CD14-positive monocyte (primary cell): ENCODE results near the gene SRRM3. TPM values are rescaled to one million over a fixed set of nuclear protein-coding genes. Genes with fewer than 3 reads are reported as not detected.

Experiments used
- DNase-seq, 3 donors: peaks; one replicate each; pipeline ENCODE4 v3.0.0-alpha.2; 2011 to 2022
- H2AFZ ChIP-seq: 2 replicates; pipeline ENCODE4 v1.6.0; 2012; ENCODE audit warnings: mild to moderate bottlenecking, low read depth, low read length, inconsistent platforms; ENCODE audit not compliant: insufficient read depth, poor library complexity, severe bottlenecking
- H3K27ac ChIP-seq, 2 donors: 1 replicate in 1 of 2; 2 replicates in 1 of 2; pipeline ENCODE4 v1.5.1; 2012 to 2013; ENCODE audit warnings: low read length in 2 of 2, control low read depth in 1 of 2, inconsistent platforms in 1 of 2, low read depth in 1 of 2, mild to moderate bottlenecking in 1 of 2
- H3K27me3 ChIP-seq, 2 donors: one replicate each; pipeline versions ENCODE4 v1.6.0 to v1.6.1; 2011 to 2013; ENCODE audit warnings: low read length in 2 of 2; ENCODE audit not compliant: control insufficient read depth in 2 of 2, insufficient read depth in 2 of 2
- H3K36me3 ChIP-seq, 2 donors: replicated peaks in 1 of 2; 1 replicate in 1 of 2; 2 replicates in 1 of 2; pipeline versions ENCODE4 v1.5.1 to v1.6.1; 2012 to 2013; ENCODE audit warnings: low read length in 2 of 2, control low read depth in 1 of 2, inconsistent platforms in 1 of 2, mild to moderate bottlenecking in 1 of 2; ENCODE audit not compliant: insufficient read depth in 2 of 2, control insufficient read depth in 1 of 2
- H3K4me1 ChIP-seq, 2 donors: 1 replicate in 1 of 2; 2 replicates in 1 of 2; pipeline versions ENCODE4 v1.5.1 to v1.6.1; 2012 to 2013; ENCODE audit warnings: low read length in 2 of 2, control low read depth in 1 of 2, inconsistent platforms in 1 of 2, mild to moderate bottlenecking in 1 of 2, moderate library complexity in 1 of 2; ENCODE audit not compliant: insufficient read depth in 2 of 2, control insufficient read depth in 1 of 2
- H3K4me2 ChIP-seq: replicated peaks from 2 replicates; pipeline ENCODE3; 2012; ENCODE audit warnings: low read length, moderate library complexity, mild to moderate bottlenecking; ENCODE audit not compliant: poor library complexity, severe bottlenecking; ENCODE audit errors: extremely low read depth
- H3K4me3 ChIP-seq, 3 experiments: fragments of 200-600 bp in 1 of 3; sonication (generic) in 1 of 3; replicated peaks in 1 of 3; 1 replicate in 2 of 3; 2 replicates in 1 of 3; pipeline ENCODE4 v1.5.1; 2011 to 2013; ENCODE audit warnings: low read length in 3 of 3, mild to moderate bottlenecking in 3 of 3, control low read depth in 2 of 3, low read depth in 2 of 3, inconsistent platforms in 1 of 3, moderate library complexity in 1 of 3
- H3K79me2 ChIP-seq: 2 replicates; pipeline ENCODE4 v1.6.0; 2012; ENCODE audit warnings: mild to moderate bottlenecking, control low read depth, inconsistent platforms, low read length, moderate library complexity; ENCODE audit not compliant: insufficient read depth
- H3K9ac ChIP-seq: 2 replicates; pipeline ENCODE4 v1.6.0; 2017; ENCODE audit warnings: low read length, mild to moderate bottlenecking; ENCODE audit not compliant: insufficient read depth, poor library complexity, severe bottlenecking
- H3K9me3 ChIP-seq, 2 donors: replicated peaks in 1 of 2; 1 replicate in 1 of 2; 2 replicates in 1 of 2; pipeline versions ENCODE4 v1.5.1 to v1.6.1; 2012 to 2013; ENCODE audit warnings: low read length in 2 of 2, control low read depth in 1 of 2; ENCODE audit not compliant: control insufficient read depth in 1 of 2, insufficient read depth in 1 of 2
- H4K20me1 ChIP-seq: 2 replicates; pipeline ENCODE4 v1.6.0; 2012; ENCODE audit warnings: mild to moderate bottlenecking, low read length, control low read depth, moderate library complexity; ENCODE audit not compliant: insufficient read depth
- H3K27ac Mint-ChIP-seq, 7 donors: one replicate each; pipeline ENCODE4 v1.8.0; 2020; ENCODE audit warnings: mild to moderate bottlenecking in 7 of 7, mixed read lengths in 7 of 7, moderate library complexity in 6 of 7, inconsistent platforms in 2 of 7
- H3K27me3 Mint-ChIP-seq, 3 donors: one replicate each; pipeline ENCODE4 v1.8.0; 2021 to 2022; ENCODE audit warnings: low read depth in 3 of 3, mild to moderate bottlenecking in 3 of 3, mixed read lengths in 3 of 3, moderate library complexity in 3 of 3, inconsistent platforms in 1 of 3
- H3K36me3 Mint-ChIP-seq, 2 donors: one replicate each; pipeline ENCODE4 v1.8.0; 2020; ENCODE audit warnings: mixed read lengths in 2 of 2, inconsistent platforms in 1 of 2, mild to moderate bottlenecking in 1 of 2
- H3K4me1 Mint-ChIP-seq: one replicate; pipeline ENCODE4 v1.8.0; 2020; ENCODE audit warnings: mild to moderate bottlenecking, mixed read lengths
- H3K4me3 Mint-ChIP-seq, 2 donors: one replicate each; pipeline ENCODE4 v1.8.0; 2020; ENCODE audit warnings: mild to moderate bottlenecking in 2 of 2, mixed read lengths in 2 of 2, moderate library complexity in 1 of 2
- H3K9me3 Mint-ChIP-seq, 7 donors: one replicate each; pipeline ENCODE4 v1.8.0; 2020 to 2022; ENCODE audit warnings: mixed read lengths in 7 of 7, mild to moderate bottlenecking in 6 of 7, moderate library complexity in 6 of 7, inconsistent platforms in 2 of 7
- CTCF ChIP-seq: fragments of 200-600 bp; IDR thresholded peaks from one replicate; pipeline ENCODE4 v1.8.0; 2022; ENCODE audit warnings: antibody characterized with exemption, mild to moderate bottlenecking
- WGBS: methylation state at CpG from one replicate; pipeline ENCODE4 v1.1.5; 2013; ENCODE audit warnings: missing lambda C conversion rate; ENCODE audit not compliant: insufficient coverage; 5-methylcytosine and 5-hydroxymethylcytosine counted together
- intact Hi-C, 2 donors: fragments of 100-400 bp; cut with micrococcal nuclease; formaldehyde crosslinking; loops; one replicate each; pipeline versions ENCODE4 v1.15.0 to v1.15.1; 2023
- polyA plus RNA-seq, 3 donors: library from polyadenylated mRNA; depleted of rRNA in 1 of 3; unstranded in 2 of 3; stranded (reverse) in 1 of 3; fragments of 300-500 nt in 2 of 3; fragments of >200 nt in 1 of 3; fragmentation: Illumina TruSeq in 2 of 3; gene quantifications; 1 replicate in 2 of 3; 2 replicates in 1 of 3; pipeline ENCODE4 v1.2.3, GENCODE V29; 2012 to 2021

The SRRM3 gene
- polyA plus RNA-seq, 3 donors = not detected

GRCh38 chr7:76233538-76234281 lies 32.0 kb downstream of the SRRM3 start:
- H3K9me3 Mint-ChIP-seq = peaks cover 0 to 16% (median 7%) of the 10 kb centered on the region in 7 donors
- DNase-seq = no peak
- intact Hi-C loops = no loop called here
- Histone ChIP-seq H3K9ac (no peak overlapping the region), H3K79me2 (no peaks in the 10 kb centered on the region), H3K4me3 (no peak overlapping the region), H3K27me3 (peaks cover 0 to 14% of the 10 kb centered on the region in 2 donors), H4K20me1 (no peaks in the 10 kb centered on the region), H3K4me1 (peaks cover 4 to 8% of the 10 kb centered on the region in 2 donors), H3K9me3 (no peaks in the 10 kb centered on the region), H3K4me2 (no peak overlapping the region), H3K36me3 (no peaks in the 10 kb centered on the region), H3K27ac (no peak overlapping the region), H2AFZ (no peak overlapping the region)
- H3K4me3 Mint-ChIP-seq = peak overlapping the region in 1 of 2 donors; percentile 16
- H3K4me1 Mint-ChIP-seq = peaks cover 14% of the 10 kb centered on the region
- TF ChIP-seq CTCF = no peak
- peak overlapping the region in 1 of 7 donors; percentile 51 for H3K27ac Mint-ChIP-seq
- WGBS = 100% methylated on average over 1 of the region's 5 CpGs
- H3K27me3 Mint-ChIP-seq = peaks cover 31 to 51% (median 51%) of the 10 kb centered on the region in 3 donors
- no peaks in the 10 kb centered on the region for H3K36me3 Mint-ChIP-seq

- no peak overlapping the region for H3K27ac Mint-ChIP-seq
- no peak overlapping the region for H3K27ac ChIP-seq
- 90% methylated on average over 2 of the region's 4 CpGs for WGBS
- intact Hi-C loops = no loop called here
- no peak overlapping the region for H3K9ac ChIP-seq
- H3K4me3 Mint-ChIP-seq = peak overlapping the region in 1 of 2 donors; percentile 79
- H3K36me3 Mint-ChIP-seq = no peaks in the 10 kb centered on the region
- no peaks in the 10 kb centered on the region for H3K79me2 ChIP-seq
- no peak overlapping the region for H3K4me2 ChIP-seq
- H4K20me1 ChIP-seq = no peaks in the 10 kb centered on the region
- TF ChIP-seq CTCF = no peak
- no peak for DNase-seq
- peaks cover 4 to 8% of the 10 kb centered on the region in 2 donors for H3K4me1 ChIP-seq
- peaks cover 31 to 51% (median 49%) of the 10 kb centered on the region in 3 donors for H3K27me3 Mint-ChIP-seq
- H3K4me3 ChIP-seq = no peak overlapping the region
- H3K9me3 Mint-ChIP-seq = peaks cover 0 to 16% (median 7%) of the 10 kb centered on the region in 7 donors
- no peaks in the 10 kb centered on the region for H3K9me3 ChIP-seq
- H3K36me3 ChIP-seq = no peaks in the 10 kb centered on the region
- no peak overlapping the region for H2AFZ ChIP-seq
- H3K4me1 Mint-ChIP-seq = peaks cover 14% of the 10 kb centered on the region
- peaks cover 0 to 14% of the 10 kb centered on the region in 2 donors for H3K27me3 ChIP-seq
Measured at GRCh38 chr7:76234282-76234584, 32.5 kb downstream of the SRRM3 start.
